Keratinocyte (primary cell): ENCODE results near the gene MAPT. TPM values are rescaled to one million over a fixed set of nuclear protein-coding genes. Genes with fewer than 3 reads are reported as not detected.

Experiments
- DNase-seq: peaks from one replicate; pipeline ENCODE4 v3.0.0-alpha.2; 2011; ENCODE audit warnings: low read depth, missing footprints, low spot score
- FAIRE-seq: peaks from 2 replicates; lab custom pipeline; 2011; peaks lifted over from hg19 to GRCh38; lab: Jason Lieb, UNC
- H2AFZ ChIP-seq: 2 replicates; pipeline ENCODE4 v1.6.0; 2012; ENCODE audit warnings: low read length, control low read depth, inconsistent platforms; ENCODE audit not compliant: control insufficient read depth
- H3K27ac ChIP-seq: 2 replicates; pipeline ENCODE4 v1.5.1; 2011; ENCODE audit warnings: low read length; ENCODE audit not compliant: control insufficient read depth, insufficient read depth
- H3K27me3 ChIP-seq: 3 replicates; pipeline ENCODE4 v1.6.0; 2011; ENCODE audit warnings: low read length; ENCODE audit not compliant: control insufficient read depth, insufficient read depth; ENCODE audit errors: extremely low read depth
- H3K36me3 ChIP-seq, 2 experiments: 2 replicates in 1 of 2; 3 replicates in 1 of 2; pipeline ENCODE4 v1.5.1; 2011; ENCODE audit warnings: low read length in 2 of 2, mild to moderate bottlenecking in 1 of 2; ENCODE audit not compliant: control insufficient read depth in 2 of 2, insufficient read depth in 2 of 2; ENCODE audit errors: extremely low read depth in 1 of 2
- H3K4me1 ChIP-seq: 3 replicates; pipeline ENCODE4 v1.5.1; 2011; ENCODE audit warnings: low read length; ENCODE audit not compliant: control insufficient read depth, insufficient read depth; ENCODE audit errors: extremely low read depth
- H3K4me2 ChIP-seq: 3 replicates; pipeline ENCODE4 v1.6.0; 2011; ENCODE audit warnings: low read depth, low read length; ENCODE audit not compliant: control insufficient read depth, insufficient read depth; ENCODE audit errors: extremely low read depth
- H3K4me3 ChIP-seq, 3 experiments: fragments of 200-600 bp in 1 of 3; sonication (generic) in 1 of 3; 2 replicates in 2 of 3; 3 replicates in 1 of 3; pipeline ENCODE4 v1.5.1; 2011 to 2016; ENCODE audit warnings: low read length in 3 of 3, mild to moderate bottlenecking in 3 of 3, control low read depth in 2 of 3, inconsistent platforms in 1 of 3, low read depth in 1 of 3, mixed read lengths in 1 of 3, mixed run types in 1 of 3, moderate library complexity in 1 of 3; ENCODE audit not compliant: control insufficient read depth in 2 of 3, insufficient read depth in 2 of 3; ENCODE audit errors: extremely low read depth in 1 of 3
- H3K79me2 ChIP-seq: 2 replicates; pipeline ENCODE4 v1.6.0; 2012; ENCODE audit warnings: low read length; ENCODE audit not compliant: control insufficient read depth, insufficient read depth
- H3K9ac ChIP-seq: 3 replicates; pipeline ENCODE4 v1.6.0; 2011; ENCODE audit warnings: low read length; ENCODE audit not compliant: control insufficient read depth, insufficient read depth; ENCODE audit errors: extremely low read depth
- H3K9me1 ChIP-seq: 3 replicates; pipeline ENCODE4 v1.6.0; 2011; ENCODE audit warnings: low read length; ENCODE audit not compliant: control insufficient read depth, insufficient read depth; ENCODE audit errors: extremely low read depth
- H3K9me3 ChIP-seq: 2 replicates; pipeline ENCODE4 v1.5.1; 2012; ENCODE audit warnings: low read depth, low read length; ENCODE audit not compliant: control insufficient read depth
- H4K20me1 ChIP-seq: 3 replicates; pipeline ENCODE4 v1.6.0; 2011; ENCODE audit warnings: low read length; ENCODE audit not compliant: control insufficient read depth, insufficient read depth; ENCODE audit errors: extremely low read depth
- CTCF ChIP-seq, 3 experiments: IDR thresholded peaks in 1 of 3; conservative IDR thresholded peaks in 1 of 3; optimal IDR thresholded peaks in 1 of 3; 2 replicates in 2 of 3; 3 replicates in 1 of 3; pipeline versions ENCODE3 to v1.5.1; 2011; ENCODE audit warnings: low read length in 3 of 3, mild to moderate bottlenecking in 3 of 3, moderate library complexity in 2 of 3, control low read depth in 1 of 3, inconsistent platforms in 1 of 3; ENCODE audit not compliant: insufficient read depth in 2 of 3; ENCODE audit errors: extremely low read depth in 1 of 3
- EZH2 ChIP-seq: IDR thresholded peaks from one replicate; pipeline ENCODE4 v1.6.1; 2012; ENCODE audit warnings: inconsistent platforms, mild to moderate bottlenecking, low read length, moderate library complexity
- dilution Hi-C: fragments of 300-500 bp; cut with MboI; formaldehyde crosslinking; loops from one replicate; pipeline ENCODE4 v1.7.0; 2020; ENCODE audit warnings: low sequenced_read_pairs; ENCODE audit not compliant: extremely low pct_ligation_motif_present
- polyA plus RNA-seq, 5 experiments: library from polyadenylated mRNA; depleted of rRNA in 3 of 5; stranded (reverse) in 3 of 5; stranded (forward) in 1 of 5; unstranded in 1 of 5; fragments of >200 nt; gene quantifications; 1 replicate in 1 of 5; 2 replicates in 3 of 5; 3 replicates in 1 of 5; pipeline versions ENCODE4 v1.2.1 to v1.2.3, GENCODE V29; 2011 to 2012; ENCODE audit warnings: missing spikeins in 2 of 5, low read depth in 1 of 5, low replicate concordance in 1 of 5

The MAPT gene
- polyA plus RNA-seq, 1 donor (not counting 4 experiments of a cell fraction or from before 2014, with no cell fraction given): 0.08 TPM

- no peak overlapping the region for H2AFZ ChIP-seq
- FAIRE-seq: no peak
- H4K20me1 ChIP-seq: no peaks in the 10 kb centered on the region
- DNase-seq: no peak
- no peaks in the 10 kb centered on the region for H3K79me2 ChIP-seq
- H3K9ac ChIP-seq: no peak overlapping the region
- TF ChIP-seq CTCF (optimal IDR thresholded peaks at IDR 0.05 in 1 of 3, IDR thresholded peaks at IDR 0.05 in 1 of 3, conservative IDR thresholded peaks at IDR 0.05 in 1 of 3; ENCODE audit: extremely low read depth in 1 of 3, insufficient read depth in 2 of 3, low read length in 3 of 3) (no peak), EZH2 (no peak)
- H3K9me1 ChIP-seq: no peaks in the 10 kb centered on the region
- no peaks in the 10 kb centered on the region for H3K9me3 ChIP-seq
- peaks cover 61% of the 10 kb centered on the region for H3K27me3 ChIP-seq
- H3K36me3 ChIP-seq: no peaks in the 10 kb centered on the region
- no peak overlapping the region for H3K27ac ChIP-seq
- dilution Hi-C loops: no loop called here
- H3K4me3 ChIP-seq: no peak overlapping the region
- no peak overlapping the region for H3K4me2 ChIP-seq
- no peaks in the 10 kb centered on the region for H3K4me1 ChIP-seq
Observed at GRCh38 chr17:45972531-45972930, 78.2 kb downstream of the MAPT start.

- no peak overlapping the region for H3K9ac ChIP-seq
- no peak for TF ChIP-seq EZH2
- TF ChIP-seq CTCF (optimal IDR thresholded peaks at IDR 0.05 in 1 of 3, IDR thresholded peaks at IDR 0.05 in 1 of 3, conservative IDR thresholded peaks at IDR 0.05 in 1 of 3; ENCODE audit: extremely low read depth in 1 of 3, insufficient read depth in 2 of 3, low read length in 3 of 3): no peak
- no peak overlapping the region for H3K27ac ChIP-seq
- DNase-seq: no peak
- no peaks in the 10 kb centered on the region for H3K9me3 ChIP-seq
- H3K4me2 ChIP-seq: no peak overlapping the region
- H4K20me1 ChIP-seq: no peaks in the 10 kb centered on the region
- no peak overlapping the region for H2AFZ ChIP-seq
- H3K4me1 ChIP-seq: no peaks in the 10 kb centered on the region
- no peaks in the 10 kb centered on the region for H3K9me1 ChIP-seq
- H3K27me3 ChIP-seq: peaks cover 54% of the 10 kb centered on the region
- H3K36me3 ChIP-seq: no peaks in the 10 kb centered on the region
- no peak for FAIRE-seq
- H3K79me2 ChIP-seq: no peaks in the 10 kb centered on the region
- dilution Hi-C loops: no loop called here
- no peak overlapping the region for H3K4me3 ChIP-seq
Observed at GRCh38 chr17:45973099-45973780, 78.9 kb downstream of the MAPT start.
